ENCODE results near the gene PNKD. TPM values are rescaled to one million over a fixed set of nuclear protein-coding genes. Genes with fewer than 3 reads are reported as not detected.
"Not testable (repeated sequence)": the region's sequence is repeated elsewhere in the genome, so short reads cannot be mapped to it uniquely, and the experiment has no call there.

Gene PNKD
- polyA plus RNA-seq, 3 donors: 89.9 to 98.8 (median 89.9) TPM

DNA sequence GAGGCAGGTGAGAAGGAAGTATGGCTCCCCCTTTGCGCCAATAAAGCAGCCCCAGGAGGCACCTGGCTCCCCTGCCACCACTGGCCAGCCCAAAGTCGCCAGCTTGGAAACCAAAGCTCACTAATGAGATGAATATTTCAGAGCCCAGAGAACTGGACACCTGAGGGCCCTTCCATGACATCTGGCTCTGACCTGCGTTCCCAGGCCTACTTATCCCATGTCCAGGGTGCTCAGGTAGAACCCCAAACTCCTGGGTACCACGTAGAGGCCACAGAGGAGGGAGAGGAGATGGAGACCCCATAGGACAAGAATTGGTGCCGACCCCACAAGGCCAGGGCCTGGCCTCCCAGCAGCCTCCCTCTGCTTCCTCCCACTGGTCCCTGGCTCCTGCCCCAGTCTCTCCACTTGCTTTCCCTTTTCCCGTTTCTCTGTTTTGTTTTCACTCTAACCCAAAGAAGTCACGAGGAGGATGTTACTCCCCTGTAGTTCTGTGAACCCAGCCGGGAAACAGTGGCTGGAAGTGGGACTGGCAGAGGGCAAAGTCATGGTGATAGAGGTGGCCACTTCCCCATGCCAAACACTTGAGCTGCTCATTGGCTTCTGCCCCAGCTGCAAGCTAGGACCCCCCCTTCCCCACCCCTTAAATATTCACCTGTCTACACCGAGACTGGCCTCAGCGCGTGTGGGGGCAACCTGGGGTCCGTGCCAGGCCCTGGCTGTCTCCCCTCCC, 21.2 kb downstream of the PNKD start:
- DNase-seq (ENCODE audit: low read depth in 3 of 3, low spot score in 2 of 3): no peak

DNA sequence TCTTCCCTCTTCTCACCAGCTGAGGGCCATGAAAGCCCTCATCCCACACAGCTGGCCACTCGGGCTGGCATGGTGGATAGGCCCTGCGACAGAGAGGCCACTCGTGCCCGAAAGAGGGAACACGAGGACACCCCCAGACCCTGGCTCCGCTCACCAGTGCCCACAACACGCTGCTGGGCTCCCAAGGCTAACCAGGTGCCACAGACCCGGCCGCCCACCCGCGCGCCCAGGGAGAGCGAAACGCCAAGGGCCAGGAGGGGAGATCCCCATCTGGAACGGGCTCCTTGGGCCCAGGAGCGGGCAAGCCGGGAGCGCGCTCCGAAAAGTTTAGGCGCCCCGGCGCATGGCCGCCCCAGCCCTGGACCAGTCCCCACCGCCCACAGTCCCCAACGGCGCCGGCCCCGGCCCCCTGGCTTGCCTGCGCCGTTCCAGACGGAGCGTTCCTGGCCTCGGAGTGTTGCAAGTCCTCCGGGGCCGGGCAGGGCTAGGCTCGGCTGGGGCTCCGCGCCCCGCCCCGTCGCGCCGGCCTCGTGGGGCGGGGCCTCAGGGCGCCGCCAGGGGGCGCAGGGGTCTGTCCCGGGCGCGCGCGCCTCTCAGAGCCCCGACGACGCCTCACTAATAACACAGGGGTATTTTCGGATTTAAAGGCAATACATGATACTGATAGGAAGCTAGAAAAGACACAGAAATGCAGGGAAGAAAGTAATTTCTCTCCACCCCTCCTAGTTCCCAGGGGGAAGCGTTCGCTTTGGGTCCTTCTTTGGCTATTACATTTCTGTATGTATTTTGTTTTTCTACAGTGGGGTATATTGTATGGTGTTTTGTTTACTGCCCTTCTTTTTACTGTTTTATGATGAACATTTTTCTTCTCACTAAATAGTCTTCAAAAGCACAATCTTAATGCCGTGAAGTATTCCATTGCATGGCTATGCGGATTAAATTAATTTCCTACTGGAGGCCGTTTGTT, 22.0 kb downstream of the PNKD start, which contains the start of gene TMBIM1:
TSS of gene TMBIM1 (minus strand) at position 456 of the 967 bp plus-strand sequence. CDS start 10,362 bp downstream, outside the sequence.
- no peak for DNase-seq (ENCODE audit: low read depth in 3 of 3, low spot score in 2 of 3)

DNA sequence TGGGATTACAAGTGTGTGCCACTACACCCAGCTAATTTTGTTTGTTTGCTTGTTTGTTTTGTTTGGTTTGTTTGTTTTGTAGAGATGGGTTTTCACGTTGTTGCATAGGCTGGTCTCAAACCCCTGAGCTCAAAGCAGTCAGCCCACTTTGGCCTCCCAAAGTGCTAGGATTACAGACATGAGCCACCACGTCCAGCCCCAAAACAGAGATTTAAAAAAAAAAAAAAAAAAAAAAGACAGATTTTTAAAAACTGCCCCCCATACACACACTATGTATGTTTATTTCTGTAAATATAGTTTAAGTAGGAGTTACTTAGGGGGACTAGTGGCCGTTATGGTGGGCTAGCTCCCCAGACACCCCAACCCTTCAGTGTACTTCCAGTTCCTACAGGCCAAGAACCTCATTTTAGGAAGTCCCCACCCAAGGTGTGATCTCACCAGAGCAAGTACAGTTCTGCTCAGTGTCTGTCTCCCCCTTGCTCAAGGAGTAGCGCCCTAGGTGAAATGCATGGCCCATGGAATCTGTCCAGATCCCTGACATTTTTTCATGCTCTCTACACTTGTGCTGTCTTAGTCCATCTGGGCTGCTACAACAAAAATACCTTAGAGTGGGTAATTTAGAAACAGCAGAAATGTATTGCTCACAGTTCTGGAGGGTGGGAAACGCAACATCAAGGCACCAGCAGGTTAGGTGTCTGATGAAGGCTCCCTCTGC, 23.6 kb downstream of the PNKD start:
- no peak for DNase-seq (ENCODE audit: low read depth in 3 of 3, low spot score in 2 of 3)

DNA sequence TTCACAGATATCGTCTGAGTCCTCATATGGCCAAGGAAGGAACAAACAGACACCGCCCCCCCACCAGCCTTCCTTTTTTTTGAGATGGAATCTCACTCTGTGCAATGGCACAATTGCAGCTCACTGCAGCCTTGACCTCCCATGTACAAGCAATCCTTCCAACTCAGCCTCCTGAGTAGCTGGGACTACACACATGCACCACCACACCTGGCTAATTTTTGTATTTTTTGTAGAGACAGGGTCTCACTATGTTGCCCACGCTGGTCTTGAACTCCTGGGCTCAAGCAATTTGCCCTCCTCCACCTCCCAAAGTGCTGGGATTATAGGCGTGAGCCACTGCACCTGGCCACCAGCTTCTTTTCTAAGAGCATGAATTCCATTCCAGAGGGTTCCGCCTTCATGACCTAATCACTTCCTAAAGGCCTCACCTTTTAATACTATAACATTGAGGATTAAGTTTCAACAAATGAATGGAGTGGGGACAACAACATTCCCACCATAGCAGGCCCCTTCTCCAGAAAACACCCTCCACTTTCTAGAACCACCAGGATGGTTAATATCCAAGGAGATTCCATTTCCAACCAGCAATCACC, 24.2 kb downstream of the PNKD start:
- DNase-seq (ENCODE audit: low read depth in 3 of 3, low spot score in 2 of 3): no peak

DNA sequence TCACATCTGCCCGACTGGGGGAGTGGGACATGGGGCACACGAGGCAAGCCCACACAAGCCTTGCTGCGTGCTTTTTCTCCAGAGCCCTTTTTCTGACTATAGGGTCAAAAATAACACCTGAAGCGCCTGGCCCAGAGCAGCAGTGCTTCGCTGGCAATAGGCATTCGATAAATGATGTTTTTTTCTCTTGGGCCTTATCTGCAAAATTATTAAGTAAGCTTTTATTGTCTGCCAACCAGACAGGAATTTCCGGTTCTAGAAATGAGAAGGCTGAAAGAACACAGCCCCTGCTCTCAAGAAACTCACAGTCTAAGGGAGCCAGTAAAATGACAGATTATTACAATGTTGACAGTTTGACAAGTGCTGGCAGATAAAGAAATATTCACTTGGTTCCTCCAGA, 24.7 kb downstream of the PNKD start:
- no peak for DNase-seq (ENCODE audit: low read depth in 3 of 3, low spot score in 2 of 3)

DNA sequence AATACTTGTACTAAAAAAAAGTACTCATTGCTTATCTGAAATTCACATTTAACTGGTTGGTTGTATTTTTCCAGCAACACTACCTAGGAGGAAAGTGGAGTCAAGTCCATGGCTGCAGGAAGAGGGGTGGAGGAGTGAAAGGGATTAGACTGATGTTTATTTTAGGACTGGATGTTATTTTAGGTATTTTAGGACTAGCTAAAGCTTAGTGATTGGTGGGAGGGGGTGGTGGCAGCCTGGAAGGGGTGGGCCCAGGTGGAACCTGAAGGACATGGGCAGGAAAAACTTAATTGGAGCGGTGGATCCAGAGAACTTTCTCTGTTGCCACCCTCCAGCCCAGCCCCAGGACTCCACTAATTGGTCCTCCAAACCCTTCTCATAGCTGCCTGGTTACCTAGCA, 25.9 kb downstream of the PNKD start:
- DNase-seq (ENCODE audit: low read depth in 3 of 3, low spot score in 2 of 3): no peak

DNA sequence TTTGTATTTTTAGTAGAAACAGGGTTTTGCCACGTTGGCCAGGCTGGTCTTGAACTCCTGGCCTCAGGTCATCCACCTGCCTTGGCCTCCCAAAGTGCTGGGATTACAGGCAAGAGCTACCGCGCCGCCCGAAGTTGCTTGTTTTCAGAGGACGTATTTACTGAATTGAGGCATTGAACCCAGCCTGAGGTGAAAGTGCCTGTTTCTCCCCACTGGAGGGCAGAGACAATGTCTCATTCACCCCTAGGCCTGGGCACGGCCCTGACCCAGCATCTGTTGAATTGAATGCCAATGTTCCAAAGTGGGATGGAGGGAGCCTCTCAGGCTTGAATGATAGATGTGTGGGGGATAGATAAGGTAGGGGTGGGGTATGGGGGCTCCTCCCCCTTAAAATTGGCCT, 26.5 kb downstream of the PNKD start:
- DNase-seq (ENCODE audit: low read depth in 3 of 3, low spot score in 2 of 3): no peak

DNA sequence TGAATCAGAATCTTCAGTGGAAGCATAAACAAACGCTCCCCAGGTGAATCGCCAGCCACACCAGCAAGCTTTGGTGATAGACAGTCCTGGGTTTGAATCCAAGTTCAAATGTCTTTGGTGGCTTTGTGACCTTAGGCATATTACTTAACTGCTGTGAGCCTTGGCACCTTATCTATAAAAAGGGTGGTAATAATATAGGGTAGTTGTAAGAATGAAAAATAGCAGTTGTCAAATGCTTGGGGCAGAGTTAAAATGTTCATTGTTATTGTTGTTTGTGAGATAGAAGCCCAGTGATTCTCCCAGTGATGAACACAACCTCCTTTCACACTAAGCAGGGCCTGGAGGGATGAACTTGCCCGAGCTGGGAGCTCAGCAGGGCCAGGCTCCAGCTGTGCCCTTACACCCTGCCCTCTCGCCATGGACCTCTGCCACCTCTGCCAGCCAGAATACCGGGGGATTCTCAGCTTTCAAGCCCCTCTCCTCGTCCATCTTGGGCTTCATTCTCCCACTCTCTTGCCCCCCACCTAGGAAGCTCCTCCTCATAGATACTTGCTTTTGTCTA, 28.1 kb downstream of the PNKD start:
- DNase-seq (ENCODE audit: low read depth in 3 of 3, low spot score in 2 of 3): no peak

DNA sequence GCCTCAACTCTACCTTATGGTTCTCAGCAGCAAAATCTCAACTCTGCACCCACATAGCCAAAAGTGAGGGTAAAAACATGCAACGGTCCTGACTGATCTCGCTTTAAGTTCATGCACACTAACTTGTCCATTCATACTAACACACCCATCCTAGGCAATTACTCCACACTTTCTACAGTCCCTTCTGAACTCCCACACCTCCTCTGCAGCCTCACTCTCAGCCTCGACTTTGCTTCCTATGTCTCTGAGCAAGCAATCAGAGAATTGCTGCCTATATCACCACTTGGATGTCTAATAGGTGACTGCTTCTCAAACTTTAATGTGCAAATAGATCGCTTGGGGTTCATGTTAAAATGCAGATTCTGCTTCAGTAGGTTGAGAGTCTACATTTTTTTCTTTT, 29.8 kb downstream of the PNKD start:
- no peak for DNase-seq (ENCODE audit: low read depth in 3 of 3, low spot score in 2 of 3)

DNA sequence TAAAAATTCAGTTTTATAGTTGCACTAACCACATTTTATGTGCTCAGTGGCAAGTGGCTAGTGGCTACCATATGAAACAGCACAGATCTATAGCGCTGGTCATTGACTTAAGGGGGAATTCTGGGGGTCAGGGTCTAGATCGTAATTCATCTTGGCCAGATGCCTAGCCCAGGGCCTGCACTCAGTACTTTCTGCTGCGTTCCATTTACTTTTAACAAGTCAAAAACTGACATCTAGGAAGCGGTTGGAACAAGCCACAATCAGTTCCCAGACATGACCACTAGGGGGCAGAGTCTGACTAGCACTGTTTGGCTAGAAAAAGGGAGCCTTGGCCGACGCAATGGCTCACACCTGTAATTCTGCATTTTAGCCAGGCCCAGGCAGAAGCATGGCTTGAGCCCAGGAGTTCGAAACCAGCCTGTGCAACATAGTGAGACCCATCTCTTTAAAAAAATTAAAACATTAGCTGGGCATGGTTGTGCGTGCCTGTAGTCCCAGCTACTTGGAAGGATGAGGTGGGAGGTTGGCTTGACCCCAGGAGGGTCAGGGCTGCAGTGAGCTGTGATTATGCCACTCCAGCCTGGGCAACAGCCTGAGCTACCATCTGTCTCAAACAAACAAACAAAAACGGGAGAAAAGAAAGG, 31.0 kb downstream of the PNKD start:
- peak in 2 of 3 donors; percentile 81 to 82 for DNase-seq (ENCODE audit: low read depth in 3 of 3, low spot score in 2 of 3)

DNA sequence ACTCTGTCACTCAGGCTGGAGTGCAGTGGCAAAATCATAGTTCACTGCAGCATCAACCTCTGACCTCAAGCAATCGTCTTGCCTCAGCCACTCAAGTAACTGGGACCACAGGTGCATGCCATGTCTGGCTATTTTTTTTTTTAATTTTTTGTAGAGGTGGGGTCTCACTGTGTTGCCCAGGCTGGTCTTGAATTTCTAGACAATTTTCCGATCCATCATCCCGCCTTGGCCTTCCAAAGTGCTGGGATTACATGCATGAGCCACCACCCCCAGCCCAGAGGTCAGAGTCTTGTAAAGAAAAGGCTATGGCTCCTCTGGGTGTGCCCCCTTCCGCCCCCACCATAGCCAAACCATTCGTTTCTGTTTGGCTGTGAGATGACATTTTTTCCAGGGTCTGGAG, 35.1 kb downstream of the PNKD start:
- DNase-seq (ENCODE audit: low read depth in 3 of 3, low spot score in 2 of 3): no peak

DNA sequence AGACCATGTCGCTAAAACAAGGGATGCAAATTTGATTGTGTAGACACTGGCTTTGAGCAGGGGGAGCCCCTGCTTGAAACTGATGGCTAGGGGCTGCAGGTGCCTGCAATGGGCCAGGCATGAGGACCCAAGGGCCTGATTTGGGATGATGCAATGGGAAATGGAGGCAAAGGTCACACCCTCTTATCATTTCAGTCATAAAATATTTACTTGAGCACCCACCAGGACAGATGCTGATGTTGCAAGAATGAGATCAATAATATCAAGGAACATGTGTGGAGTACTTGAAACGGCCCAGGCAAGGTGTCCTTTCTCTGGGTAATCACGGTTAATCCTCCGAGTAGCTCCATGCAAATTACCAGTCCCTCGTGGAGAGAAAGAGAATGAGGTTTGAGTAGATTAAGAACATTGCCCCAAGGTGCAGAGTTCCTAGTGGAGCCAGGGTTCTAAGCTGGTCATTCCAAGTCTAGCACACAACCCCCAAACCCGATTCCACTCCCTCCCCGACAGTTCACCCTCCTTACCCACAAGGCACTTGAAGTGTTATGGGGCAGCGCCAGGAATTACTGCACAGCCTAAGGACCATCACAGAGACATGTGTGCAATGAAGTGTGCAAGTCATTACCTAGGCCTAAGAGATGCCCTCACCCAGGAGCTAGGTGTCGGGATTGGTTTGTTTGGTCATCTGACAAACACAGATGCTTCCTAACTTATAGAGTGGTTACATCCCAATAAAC, 36.0 kb downstream of the PNKD start:
- no peak for DNase-seq (ENCODE audit: low read depth in 3 of 3, low spot score in 2 of 3)

DNA sequence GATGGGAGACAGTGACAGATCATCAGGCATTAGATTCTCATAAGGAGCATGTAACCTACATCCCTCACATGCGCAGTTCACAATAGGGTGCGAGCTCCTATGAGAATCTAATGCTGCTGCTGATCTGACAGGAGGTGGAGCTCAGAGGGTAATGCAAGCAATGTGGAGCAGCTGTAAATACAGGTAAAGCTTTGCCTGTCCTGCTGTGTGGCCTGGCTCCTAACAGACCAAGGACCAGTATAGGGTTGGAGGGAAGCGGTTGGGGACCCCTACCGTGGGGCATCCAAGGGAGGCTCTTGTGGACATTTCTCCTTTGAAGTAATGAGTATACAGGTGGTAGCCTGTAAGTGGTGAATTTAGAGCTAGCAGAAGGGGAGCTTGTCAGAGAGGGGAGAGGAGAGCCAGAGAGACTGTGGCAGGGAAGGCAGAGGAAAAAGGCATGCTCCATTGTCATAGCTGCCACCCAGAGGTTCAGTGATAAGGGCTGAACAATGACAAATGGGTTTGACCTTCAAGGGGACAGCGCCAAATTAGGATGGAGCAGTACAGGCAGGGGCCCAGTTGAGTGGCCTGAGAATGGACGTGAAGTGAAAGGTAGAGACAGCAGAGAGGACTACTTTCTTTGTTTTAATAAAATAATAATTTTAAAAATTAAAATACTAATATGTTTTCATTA, 37.2 kb downstream of the PNKD start:
- no peak for DNase-seq (ENCODE audit: low read depth in 3 of 3, low spot score in 2 of 3)

DNA sequence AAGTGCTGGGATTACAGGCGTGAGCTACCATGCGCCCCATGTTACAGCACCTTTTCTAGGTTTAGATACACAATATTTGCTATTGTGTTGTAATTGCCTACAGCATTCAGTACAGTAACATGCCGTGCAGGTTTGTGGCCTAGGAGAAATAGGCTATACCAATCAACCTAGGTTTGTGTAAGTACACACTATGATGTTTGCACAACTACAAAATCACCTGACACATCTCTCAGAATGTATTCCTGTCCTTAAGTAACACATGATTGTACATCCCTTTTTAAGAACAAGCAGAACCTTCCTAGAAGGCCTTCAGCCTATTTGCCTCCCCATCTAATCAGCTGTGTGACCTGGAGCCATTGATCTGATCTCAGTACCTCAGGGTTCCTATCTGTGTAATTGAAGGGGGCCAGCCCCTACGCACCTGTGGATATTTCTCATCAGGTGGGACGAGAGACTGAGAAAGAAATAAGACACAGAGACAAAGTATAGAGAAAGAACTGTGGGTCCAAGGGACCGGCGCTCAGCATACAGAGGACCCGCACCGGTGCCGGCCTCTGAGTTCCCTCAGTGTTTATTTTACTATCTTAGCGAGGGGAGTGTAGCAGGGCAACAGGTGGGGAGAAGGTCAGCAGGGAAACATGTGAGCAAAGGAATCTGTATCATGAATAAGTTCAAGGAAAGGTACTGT, 40.7 kb downstream of the PNKD start:
- DNase-seq (ENCODE audit: low read depth in 3 of 3, low spot score in 2 of 3): no peak

DNA sequence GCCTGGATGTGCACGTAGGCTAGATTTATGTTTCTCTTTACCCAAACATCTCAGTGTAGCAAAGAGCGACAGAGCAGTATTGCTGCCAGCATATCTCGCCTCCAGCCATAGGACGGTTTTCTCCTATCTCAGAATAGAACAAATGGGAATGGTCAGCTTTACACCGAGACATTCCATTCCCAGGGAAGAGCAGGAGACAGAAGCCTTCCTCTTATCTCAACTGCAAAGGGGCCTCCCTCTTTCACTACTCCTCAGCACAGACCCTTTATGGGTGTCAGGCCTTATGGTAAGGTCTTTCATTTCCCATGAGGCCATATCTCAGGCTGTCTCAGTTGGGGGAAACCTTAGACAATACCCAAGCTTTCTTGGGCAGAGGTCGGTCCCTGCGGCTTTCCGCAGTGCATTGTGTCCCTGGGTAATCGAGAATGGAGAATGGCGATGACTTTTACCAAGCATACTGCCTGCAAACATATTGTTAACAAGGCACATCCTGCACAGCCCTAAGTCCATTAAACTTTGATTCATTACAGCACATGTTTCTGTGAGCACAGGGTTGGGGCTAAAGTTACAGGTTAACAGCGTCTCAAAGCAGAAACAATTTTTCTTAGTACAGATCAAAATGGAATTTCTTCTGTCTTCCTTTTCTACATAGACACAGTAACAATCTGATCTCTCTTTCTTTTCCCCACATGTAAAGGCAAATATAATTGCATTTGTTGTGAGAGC, 41.4 kb downstream of the PNKD start:
- DNase-seq (ENCODE audit: low read depth in 3 of 3, low spot score in 2 of 3): not testable (repeated sequence)

DNA sequence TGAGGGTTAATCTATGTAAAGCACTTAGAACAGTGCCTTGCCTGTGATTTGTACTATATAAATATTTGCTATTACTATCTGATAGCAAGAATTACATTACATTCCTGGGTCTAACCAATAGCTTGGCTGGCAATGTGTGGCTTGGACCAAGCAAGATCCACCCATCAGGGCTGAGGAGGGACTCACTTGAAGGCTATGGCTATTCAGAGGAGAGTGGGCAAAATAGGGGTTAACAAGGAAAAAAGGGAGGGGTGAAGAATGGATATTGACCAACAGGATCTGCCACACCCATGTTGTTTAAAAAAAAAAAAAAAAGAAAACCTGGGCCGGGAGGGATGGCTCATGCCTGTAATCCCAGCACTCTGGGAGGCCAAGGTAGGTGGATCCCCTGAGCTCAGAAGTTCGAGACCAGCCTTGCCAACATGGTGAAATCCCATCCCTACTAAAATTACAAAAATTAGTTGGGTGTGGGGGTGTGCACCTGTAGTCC, 42.0 kb downstream of the PNKD start:
- no peak for DNase-seq (ENCODE audit: low read depth in 3 of 3, low spot score in 2 of 3)

DNA sequence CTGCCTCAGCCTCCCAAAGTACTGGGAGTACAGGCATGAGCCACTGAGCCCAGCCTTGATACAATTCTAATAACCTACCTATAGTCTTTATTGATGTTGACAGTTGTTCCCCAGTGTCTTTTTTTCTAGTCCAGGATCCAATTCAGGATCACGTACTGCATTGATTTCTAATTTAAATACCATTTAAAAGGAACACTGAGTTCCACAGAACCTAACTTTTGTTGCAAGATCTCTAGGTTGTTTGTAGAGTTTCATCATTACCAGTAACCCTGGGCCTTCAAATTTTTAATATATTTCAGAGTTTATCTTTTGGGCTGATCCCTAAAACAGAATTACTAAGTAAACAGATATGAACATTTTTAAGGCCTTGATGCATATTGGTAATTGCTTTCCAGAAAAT, 43.0 kb downstream of the PNKD start:
- no peak for DNase-seq (ENCODE audit: low read depth in 3 of 3, low spot score in 2 of 3)
